Measurements from ENCODE around the gene RGS10. TPM values are rescaled to one million over a fixed set of nuclear protein-coding genes. Genes with fewer than 3 reads are reported as not detected.

RGS10 gene
- total RNA-seq, 1 experiment from 2014 or later = 16.6 TPM

DNA sequence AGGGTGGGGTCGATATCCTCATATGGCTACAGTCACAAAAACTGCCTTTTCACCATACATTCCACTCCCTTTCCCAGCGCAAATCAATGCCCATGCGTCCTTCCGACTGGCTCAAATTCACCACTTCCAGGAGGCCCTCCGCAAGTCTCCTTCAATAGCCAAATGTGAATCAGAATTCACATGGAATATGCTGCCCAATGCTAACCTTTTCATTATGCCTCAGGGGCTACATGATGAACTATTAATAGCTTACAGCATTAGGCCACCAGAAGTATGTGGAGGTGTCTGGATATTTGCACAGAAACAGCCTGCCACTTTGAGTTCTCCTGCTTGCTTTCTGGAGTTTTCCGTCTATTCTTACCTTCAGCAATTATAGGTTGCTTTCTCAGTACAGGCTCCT is 27.7 kb downstream of the RGS10 start:
- ChIA-PET CTCF (no interaction called here), POLR2A (ENCODE audit: low non-redundant PET) (no interaction called here)
- no peak for DNase-seq (ENCODE audit: low spot score)
- no TSS peak for BruUV-seq (replicated peaks)
- peaks cover 15% of the 10 kb centered on the region for H3K4me1 ChIP-seq (ENCODE audit: insufficient read depth, low read length, poor library complexity, severe bottlenecking)
- no peaks in the 10 kb centered on the region for H3K27me3 ChIP-seq (replicated peaks; ENCODE audit: insufficient read depth, low read depth, low read length, poor library complexity)
- H3K4me3 ChIP-seq (ENCODE audit: low read depth, low read length, poor library complexity, severe bottlenecking) = no peak overlapping the region
- intact Hi-C loops (cut with micrococcal nuclease; ENCODE audit: unreplicated experiment) = no loop called here
- TF ChIP-seq EZH2 (IDR thresholded peaks at IDR 0.05; ENCODE audit: borderline replicate concordance, low read depth, low read length, poor library complexity, severe bottlenecking) = no peak
- TF ChIP-seq, protein P1, sequence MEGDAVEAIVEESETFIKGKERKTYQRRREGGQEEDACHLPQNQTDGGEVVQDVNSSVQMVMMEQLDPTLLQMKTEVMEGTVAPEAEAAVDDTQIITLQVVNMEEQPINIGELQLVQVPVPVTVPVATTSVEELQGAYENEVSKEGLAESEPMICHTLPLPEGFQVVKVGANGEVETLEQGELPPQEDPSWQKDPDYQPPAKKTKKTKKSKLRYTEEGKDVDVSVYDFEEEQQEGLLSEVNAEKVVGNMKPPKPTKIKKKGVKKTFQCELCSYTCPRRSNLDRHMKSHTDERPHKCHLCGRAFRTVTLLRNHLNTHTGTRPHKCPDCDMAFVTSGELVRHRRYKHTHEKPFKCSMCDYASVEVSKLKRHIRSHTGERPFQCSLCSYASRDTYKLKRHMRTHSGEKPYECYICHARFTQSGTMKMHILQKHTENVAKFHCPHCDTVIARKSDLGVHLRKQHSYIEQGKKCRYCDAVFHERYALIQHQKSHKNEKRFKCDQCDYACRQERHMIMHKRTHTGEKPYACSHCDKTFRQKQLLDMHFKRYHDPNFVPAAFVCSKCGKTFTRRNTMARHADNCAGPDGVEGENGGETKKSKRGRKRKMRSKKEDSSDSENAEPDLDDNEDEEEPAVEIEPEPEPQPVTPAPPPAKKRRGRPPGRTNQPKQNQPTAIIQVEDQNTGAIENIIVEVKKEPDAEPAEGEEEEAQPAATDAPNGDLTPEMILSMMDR (conservative IDR thresholded peaks at IDR 0.05; ENCODE audit: low read depth, low read length) = no peak
- no peaks in the 10 kb centered on the region for H3K36me3 ChIP-seq (ENCODE audit: insufficient read depth, low read length, poor library complexity, severe bottlenecking)
- no peaks in the 10 kb centered on the region for H3K9me3 ChIP-seq (ENCODE audit: low read depth, low read length, poor library complexity, severe bottlenecking)
- no peak overlapping the region for H3K27ac ChIP-seq (ENCODE audit: low read depth, low read length, poor library complexity, severe bottlenecking)

DNA sequence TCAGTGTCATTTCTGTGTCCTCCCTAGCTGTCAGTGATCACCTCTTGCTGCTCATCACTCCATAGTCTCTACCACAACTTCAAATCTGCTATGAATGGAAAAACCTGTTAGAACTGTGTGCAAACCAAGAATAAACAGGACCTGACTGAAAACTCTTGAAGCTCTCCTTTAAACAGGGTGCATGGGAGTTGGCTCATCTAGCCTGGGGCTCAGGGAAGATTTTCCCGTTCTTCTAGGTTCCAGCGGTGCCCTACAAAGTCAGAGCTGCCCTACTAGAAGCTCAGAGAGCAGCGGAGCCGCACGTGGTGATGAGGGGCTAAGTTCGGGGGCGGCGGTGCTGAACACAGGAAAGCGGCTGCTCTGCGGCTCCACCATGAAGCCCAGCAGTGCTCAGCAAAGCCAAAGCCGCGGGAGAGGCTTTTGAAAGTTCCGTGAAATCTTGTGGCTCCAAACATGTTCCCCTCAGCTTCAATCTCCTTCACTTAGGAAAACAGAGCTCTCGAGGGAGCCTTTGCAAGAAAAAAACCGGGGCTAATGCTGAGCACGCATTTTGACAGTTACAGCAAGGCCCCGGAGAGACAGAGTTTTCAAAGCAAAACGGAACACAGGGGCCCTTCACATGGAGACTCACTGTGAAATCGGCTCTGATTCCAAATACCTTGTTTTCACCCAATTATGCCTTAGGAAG is 30.5 kb downstream of the RGS10 start:
- TF ChIP-seq, protein P1 (conservative IDR thresholded peaks at IDR 0.05; ENCODE audit: low read depth, low read length) = no peak
- TF ChIP-seq EZH2 (IDR thresholded peaks at IDR 0.05; ENCODE audit: borderline replicate concordance, low read depth, low read length, poor library complexity, severe bottlenecking) = no peak
- no peak for DNase-seq (ENCODE audit: low spot score)
- BruUV-seq (replicated peaks) = no TSS peak
- CTCF ChIA-PET = no interaction called here
- Histone ChIP-seq H3K4me3 (ENCODE audit: low read depth, low read length, poor library complexity, severe bottlenecking) (no peak overlapping the region), H3K9me3 (ENCODE audit: low read depth, low read length, poor library complexity, severe bottlenecking) (no peaks in the 10 kb centered on the region), H3K36me3 (ENCODE audit: insufficient read depth, low read length, poor library complexity, severe bottlenecking) (no peaks in the 10 kb centered on the region), H3K4me1 (ENCODE audit: insufficient read depth, low read length, poor library complexity, severe bottlenecking) (peaks cover 8% of the 10 kb centered on the region), H3K27me3 (replicated peaks; ENCODE audit: insufficient read depth, low read depth, low read length, poor library complexity) (no peaks in the 10 kb centered on the region), H3K27ac (ENCODE audit: low read depth, low read length, poor library complexity, severe bottlenecking) (no peak overlapping the region)
- intact Hi-C loops (cut with micrococcal nuclease; ENCODE audit: unreplicated experiment) = no loop called here
- POLR2A ChIA-PET (ENCODE audit: low non-redundant PET) = no interaction called here

DNA sequence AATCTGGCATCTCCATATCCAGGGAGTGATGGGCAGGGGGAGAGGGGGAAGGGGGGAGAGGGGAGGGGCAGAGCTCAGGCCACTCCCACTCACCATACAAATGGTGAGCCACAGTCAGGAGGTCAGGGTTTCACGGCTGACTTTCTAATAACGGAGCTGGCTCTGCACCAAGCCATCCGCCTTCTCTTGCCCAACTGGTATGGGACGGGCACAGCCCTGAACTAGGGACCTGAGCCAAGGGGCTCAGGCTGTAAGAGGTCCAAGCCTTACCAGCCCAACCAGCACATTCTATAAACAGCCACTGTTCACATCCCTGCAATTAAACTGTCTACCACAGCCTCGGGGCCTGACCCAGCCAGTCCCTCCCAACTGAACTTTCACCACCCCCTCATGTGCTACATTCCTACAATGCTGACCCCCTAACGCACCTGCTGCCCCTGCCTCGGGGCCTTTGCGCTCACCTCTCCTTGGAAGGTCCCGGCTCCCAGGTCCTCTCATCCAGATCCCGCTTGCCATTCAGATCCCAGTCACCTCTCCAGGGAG is 32.5 kb downstream of the RGS10 start:
- no TSS peak for BruUV-seq (replicated peaks)
- no peaks in the 10 kb centered on the region for H3K27me3 ChIP-seq (replicated peaks; ENCODE audit: insufficient read depth, low read depth, low read length, poor library complexity)
- no peak for TF ChIP-seq EZH2 (IDR thresholded peaks at IDR 0.05; ENCODE audit: borderline replicate concordance, low read depth, low read length, poor library complexity, severe bottlenecking)
- TF ChIP-seq, protein P1 (conservative IDR thresholded peaks at IDR 0.05; ENCODE audit: low read depth, low read length) = no peak
- CTCF ChIA-PET = no interaction called here
- H3K4me1 ChIP-seq (ENCODE audit: insufficient read depth, low read length, poor library complexity, severe bottlenecking) = no peaks in the 10 kb centered on the region
- POLR2A ChIA-PET (ENCODE audit: low non-redundant PET) = no interaction called here
- H3K27ac ChIP-seq (ENCODE audit: low read depth, low read length, poor library complexity, severe bottlenecking) = no peak overlapping the region
- H3K36me3 ChIP-seq (ENCODE audit: insufficient read depth, low read length, poor library complexity, severe bottlenecking) = no peaks in the 10 kb centered on the region
- intact Hi-C loops (cut with micrococcal nuclease; ENCODE audit: unreplicated experiment) = no loop called here
- no peak overlapping the region for H3K4me3 ChIP-seq (ENCODE audit: low read depth, low read length, poor library complexity, severe bottlenecking)
- H3K9me3 ChIP-seq (ENCODE audit: low read depth, low read length, poor library complexity, severe bottlenecking) = no peaks in the 10 kb centered on the region
- DNase-seq (ENCODE audit: low spot score) = no peak
